ENCODE data around the gene ZSCAN9. TPM values are rescaled to one million over a fixed set of nuclear protein-coding genes. Genes with fewer than 3 reads are reported as not detected.

ZSCAN9 gene
- total RNA-seq, 1 donor from 2014 or later: 10.8 TPM

DNA sequence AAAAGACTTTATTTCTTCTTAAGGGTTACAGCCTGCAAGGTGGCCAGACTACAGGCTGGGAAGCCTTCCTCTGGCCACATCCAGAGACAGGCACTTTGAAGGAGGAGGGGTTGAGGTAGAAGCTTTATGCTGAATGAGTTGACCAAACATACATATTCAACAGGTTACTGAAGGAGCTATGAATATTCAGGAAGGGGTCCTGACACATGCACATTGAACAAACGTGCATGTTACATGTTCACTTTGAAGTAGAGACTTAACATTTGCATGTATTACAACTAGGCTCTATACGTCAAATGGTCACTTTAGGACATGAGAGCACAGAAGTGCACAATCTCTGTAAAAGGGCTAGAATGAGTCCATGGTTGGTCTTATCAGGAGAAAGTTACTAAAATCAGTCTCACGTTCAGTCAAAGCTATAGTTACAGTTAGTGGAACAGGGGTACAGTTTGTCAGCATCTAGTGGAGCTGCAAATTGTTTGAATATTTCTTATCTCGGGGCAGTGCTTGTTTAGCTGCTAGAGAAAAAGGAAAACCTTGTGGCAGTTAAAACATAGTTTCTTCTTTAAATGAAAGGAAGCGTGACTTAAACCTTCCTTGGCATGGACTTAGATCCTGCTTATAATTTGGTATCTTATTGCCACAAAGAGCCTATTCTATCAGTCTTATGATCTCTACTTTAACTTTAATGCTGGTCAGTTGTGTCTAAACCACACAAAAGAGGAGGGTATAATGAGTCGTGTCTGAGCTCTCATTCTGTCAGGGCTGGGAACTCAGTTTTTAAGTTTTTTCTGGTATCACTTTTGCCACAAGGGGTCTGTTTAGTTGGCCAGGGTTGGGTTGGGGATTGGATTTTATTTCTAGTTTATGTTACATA, 4.6 kb upstream of the ZSCAN9 start:
- DNase-seq (ENCODE audit: low spot score): no peak

DNA sequence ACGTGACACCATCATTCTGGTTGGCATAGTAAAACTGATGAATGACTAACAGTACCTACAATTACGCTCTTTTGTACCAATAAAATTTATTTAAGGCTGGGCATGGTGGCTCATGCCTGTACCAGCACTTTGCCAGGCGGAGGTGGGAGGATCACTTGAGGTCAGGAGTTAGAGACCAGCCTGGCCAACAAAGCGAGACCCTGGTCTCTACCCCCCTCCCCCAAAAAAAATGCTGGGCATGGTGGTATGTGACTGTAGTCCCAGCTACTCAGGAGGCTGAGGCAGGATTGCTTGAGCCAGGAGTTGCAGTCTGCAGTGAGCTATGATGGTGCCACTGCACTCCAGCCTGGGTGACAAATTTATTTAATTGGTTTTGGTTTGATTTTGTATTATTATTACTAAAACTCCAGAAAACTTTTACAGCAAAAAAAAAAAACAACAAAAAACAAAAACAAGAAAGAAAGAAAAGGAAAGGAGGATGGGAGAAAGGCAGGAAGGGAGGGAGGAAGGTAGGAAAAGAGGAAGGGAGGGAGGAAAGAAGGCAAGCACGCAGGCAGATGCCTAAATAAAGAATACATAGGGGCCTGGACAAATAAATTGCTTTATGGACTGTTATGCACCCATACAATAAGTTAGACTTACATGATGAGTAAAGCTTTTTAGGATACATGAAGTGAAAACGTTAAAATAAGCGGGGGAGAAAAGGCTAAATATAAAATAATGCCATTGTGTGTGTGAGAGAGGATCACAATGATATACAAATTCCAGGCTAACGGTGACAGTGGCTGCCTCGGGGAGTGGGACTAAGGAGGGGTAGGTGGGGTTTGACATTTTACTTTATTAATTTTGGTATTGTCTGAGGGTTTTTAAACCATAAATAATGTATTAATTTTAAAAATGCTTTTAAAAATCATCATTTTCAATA, 682 bp upstream of the ZSCAN9 start:
- no peak for DNase-seq (ENCODE audit: low spot score)

DNA sequence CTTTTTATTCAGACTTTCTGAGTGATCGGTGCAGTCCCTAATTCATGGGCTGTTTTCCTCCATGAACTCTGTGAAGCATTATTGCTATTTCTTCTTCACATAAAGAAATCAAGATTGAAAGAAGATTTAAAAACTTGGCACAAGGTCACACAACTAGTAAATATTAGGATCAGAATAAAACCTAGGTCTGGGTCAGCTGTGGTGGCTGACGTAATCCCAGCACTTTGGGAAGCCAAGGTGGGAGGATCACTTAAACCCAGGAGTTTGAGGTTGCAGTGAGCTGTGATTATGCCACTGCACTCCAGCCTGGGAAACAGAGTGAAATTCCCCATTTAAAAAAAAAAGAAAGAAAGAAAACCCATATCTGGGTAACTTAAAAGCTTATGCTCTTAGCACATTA, 1.4 kb downstream of the ZSCAN9 start:
- no peak for DNase-seq (ENCODE audit: low spot score)

DNA sequence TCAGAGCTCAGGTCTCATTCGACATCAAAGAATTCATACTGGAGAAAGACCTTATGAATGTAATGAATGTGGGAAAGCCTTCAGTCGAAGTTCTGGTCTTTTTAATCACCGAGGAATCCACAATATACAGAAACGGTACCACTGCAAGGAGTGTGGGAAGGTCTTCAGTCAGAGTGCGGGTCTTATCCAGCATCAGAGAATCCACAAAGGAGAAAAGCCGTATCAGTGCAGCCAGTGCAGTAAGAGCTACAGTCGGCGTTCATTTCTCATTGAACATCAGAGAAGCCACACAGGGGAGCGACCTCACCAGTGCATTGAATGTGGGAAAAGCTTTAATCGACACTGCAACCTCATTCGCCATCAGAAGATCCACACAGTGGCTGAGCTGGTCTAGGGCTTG, 7.7 kb downstream of the ZSCAN9 start:
- no peak for DNase-seq (ENCODE audit: low spot score)

DNA sequence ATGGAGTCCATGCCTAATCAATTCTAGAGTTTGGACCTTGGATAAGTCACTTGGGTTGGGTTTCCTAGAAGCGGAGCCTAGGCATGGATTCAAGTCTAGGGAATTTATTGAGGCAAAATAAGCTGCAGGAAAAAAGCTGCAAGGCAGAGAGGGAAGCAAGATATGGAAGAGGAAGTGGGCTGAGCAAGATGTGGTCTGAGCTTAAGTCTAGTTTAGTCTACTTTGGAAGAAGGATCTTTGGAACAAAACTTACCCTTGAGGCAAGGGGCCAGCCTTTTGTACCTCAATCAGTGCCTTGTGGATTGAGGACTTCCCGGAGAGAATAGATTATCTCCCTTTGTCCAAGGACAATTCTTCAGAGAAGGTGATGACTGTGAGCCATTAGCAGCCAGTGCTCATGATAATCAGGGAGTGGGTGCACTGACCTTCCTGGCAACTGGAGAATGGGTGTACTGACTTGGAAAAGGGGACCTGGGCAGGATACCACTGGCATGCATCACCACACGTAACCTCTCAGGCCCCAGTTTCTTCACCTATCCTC, 10.9 kb downstream of the ZSCAN9 start:
- DNase-seq (ENCODE audit: low spot score): no peak

DNA sequence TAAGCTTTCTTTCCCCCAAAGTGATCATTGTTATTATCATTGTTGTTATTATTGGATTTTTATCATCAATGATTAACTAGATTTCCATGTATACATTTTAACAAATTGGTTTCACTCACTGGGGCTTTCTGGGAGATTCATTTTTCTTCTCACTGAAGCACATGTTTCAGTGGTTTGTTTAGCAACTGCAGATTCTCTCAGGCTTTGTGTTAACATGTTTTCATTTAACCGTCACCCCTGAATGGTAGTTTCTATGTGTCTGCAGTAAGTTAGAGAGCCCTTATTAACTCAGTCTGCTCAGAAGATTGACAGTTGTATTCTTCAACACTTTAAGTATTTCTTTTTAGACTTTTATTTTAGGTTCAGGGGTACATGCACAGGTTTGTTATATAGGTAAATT, 14.6 kb downstream of the ZSCAN9 start:
- DNase-seq (ENCODE audit: low spot score): no peak

DNA sequence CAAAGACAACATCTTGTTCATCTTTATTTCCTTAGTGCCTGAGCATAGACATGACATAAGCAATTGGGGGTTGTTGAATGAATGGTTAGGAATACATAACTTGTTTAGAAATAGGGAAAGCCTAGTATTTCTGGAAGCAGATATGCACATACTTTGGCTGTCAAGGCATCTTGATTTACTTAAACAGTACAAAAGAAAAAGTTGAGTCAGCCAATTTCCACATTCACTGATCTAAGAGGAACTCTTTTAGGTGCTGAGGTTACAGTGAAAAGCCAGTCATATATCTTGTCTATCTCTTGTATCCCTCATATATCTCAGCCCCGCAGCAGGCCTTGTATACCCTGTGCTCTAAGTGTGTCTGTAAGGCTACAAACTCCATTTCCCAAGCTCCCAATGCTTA, 15.4 kb downstream of the ZSCAN9 start:
- no peak for DNase-seq (ENCODE audit: low spot score)

DNA sequence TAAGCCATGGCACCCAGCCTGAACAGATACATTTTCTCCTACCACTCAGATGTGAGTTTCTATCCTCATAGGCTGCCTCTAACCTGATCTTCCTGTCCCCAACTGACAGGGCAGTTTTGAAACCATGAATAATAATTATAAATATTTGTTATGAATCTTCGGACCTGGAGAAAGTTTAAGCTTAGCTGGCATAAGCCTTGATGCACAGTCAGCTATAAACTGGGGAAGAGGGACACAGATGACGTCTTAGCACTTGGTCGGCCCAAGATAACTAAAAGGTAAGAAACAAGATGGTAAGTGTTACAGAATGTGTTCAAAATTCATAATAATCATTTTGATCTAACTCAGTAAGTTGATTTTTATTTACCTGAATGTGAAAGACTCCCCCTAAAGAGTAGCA, 18.9 kb downstream of the ZSCAN9 start:
- DNase-seq (ENCODE audit: low spot score): no peak

DNA sequence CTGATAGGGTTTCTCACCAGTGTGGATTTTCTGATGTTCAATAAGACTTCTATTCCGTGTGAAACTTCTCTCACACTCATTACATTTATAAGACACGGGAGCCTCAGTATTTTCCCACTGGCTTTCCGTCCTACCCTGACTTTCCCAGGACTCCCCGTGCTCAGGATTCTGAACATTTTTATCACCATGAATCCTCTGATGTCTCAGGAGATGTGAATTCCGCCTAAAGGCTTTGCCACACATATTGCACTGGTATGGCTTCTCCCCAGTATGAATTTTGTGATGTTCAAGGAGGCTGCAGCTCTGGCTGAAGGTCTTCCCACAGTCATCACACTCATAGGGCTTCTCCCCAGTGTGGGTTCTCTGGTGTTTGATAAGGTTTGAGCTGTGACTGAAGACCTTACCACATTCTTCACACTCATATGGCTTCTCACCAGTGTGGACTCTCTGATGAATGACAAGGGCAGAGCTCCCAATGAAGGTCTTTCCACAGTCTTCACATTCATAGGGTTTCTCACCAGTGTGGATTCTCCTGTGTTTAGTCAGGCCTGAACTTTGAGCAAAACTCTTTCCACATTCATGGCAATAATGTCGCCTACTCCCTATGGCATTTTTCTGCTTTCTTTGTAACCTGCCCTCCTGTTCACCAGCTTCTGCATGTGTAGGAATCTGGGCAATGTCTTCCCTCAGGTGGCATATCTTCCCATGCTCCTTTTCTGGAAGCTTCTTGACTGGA, 20.3 kb downstream of the ZSCAN9 start:
- DNase-seq (ENCODE audit: low spot score): no peak

DNA sequence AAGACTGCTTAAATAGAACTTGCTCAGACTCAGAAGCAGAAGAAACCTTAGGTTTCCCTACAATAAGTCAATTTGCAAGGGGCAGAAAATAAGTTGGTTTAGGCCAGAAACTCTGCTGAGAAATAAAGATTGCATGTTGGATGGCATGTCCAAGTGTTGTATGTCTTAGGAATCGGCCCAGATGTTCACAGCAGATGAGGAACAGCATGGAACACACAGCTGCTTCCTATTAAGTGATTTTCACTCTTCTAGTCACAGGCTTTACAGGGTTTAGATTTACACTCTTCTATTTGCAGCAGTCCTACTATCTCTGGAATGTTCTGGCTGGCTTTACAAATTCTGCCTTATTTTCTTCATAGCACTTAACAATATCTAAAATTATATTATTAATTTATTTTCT, 23.8 kb downstream of the ZSCAN9 start:
- no peak for DNase-seq (ENCODE audit: low spot score)

DNA sequence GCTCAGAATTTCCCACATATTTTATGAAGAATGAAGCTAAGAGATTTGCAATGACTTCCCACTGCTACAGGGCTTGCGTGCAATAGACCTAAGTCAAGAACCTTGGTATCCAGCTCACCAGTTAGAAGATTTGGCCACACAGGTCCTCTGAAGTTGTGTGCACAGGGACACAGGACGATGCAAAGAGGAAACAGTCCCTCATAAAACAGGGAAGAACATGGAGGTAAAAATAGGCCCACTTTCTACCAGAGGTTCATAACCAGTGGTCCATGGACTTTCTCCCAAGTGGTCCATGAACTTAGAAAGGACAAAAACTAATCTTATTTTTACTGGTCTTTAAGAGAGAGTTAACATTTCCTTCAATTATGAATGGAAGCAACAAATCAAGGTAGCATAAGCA, 25.7 kb downstream of the ZSCAN9 start:
- no peak for DNase-seq (ENCODE audit: low spot score)

DNA sequence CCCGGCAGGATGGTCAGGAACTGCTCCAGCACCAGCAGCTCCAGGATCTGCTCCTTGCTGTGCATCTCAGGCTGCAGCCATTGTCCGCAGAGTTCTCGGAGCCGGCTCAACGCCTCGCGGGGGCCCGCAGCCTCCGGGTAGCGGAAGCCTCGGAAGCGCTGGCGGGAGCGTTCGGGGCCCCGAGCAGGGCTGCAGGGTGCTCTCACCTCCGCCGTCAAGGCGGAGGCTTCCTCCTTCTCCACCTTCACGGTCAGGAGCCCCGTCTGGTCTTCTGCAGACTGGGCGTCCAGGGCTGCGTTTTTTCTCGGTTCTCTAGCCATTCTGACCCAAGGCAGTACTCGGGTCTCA, 26.6 kb downstream of the ZSCAN9 start:
- DNase-seq (ENCODE audit: low spot score): no peak

DNA sequence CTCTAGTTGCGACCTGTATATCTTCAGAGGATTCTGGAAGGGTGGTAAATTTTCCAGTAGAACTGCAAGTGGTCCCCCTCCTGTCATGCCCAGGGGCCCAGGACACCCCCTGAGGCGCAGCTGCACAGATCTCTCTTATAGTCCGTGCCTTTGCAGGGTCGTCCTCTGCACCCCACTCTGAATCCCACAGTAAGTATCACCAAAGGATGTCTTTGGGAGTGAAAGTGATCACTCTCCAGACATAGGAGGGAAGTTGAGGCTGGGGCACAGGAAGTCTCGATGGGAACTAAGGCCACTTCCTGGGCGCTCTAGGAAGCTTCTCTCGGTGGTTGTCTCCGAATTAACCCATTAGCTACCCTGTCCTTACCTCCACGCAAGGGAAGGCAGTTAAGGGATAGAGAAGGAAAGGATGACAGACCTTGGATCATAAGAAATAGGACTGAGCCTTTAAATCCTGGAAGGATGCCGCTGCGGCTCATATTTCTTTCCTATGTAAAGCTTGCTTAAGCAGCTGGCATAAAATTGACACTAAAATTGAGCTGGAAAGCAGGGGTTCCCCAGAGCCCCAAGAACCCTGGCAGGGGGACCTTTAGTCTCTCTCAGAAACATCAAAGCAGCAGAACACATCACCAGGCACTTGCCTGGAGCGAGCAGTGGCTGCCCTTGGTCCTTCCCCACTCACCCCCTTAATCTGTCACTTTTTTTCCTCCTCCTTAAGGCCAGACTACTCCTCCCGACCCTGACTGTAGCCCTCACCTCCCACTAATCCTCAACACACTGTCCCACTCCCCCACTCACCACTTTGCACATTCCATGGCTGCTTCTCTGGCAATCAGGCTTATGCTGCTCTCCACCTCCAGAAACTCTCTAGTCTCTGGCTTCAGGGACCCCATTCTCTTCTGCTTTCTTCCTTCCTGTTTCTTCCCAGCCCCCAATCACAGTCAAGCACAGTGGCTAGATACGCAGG, 27.2 kb downstream of the ZSCAN9 start, which contains the start of gene ZKSCAN4:
ZKSCAN4 (minus strand) TSS at position 261 of the 967 bp plus-strand sequence. CDS start 289 bp downstream, outside the sequence.
- peak; percentile 84 for DNase-seq (ENCODE audit: low spot score)

DNA sequence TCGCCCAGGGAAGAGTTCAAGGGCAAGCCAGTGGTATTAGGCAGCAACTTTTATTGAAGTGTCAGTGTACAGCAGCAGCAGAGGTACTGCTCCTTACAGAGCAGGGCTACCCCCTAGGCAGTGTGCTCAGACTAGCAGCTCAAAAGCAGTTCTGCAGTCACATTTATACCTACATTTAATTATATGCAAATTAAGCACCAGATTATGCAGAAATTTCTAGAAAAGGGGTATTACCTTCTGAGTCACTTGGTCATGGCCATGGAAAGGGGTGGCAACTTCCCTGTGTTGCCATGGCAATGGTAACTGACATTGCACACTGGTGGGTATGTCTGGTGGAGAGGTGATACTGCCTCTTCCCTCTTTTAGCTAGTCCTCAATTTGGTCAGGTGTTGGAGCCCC, 29.0 kb downstream of the ZSCAN9 start:
- no peak for DNase-seq (ENCODE audit: low spot score)

DNA sequence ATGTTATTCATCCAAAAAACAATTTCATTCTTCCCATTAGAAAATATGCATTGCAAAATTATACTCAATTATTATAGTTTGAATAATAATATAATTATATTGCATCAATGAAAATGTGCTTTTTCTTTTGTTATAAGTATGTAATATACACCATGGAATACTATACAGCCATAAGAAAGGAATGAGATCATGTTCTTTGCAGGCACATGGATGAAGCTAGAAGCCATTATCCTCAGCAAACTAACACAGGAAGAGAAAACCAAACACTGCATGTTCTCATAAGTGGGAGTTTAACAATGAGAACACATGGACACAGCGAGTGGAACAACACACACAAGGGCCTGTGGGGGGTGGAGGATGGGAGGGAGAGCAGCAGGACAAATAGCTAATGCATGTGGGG, 32.0 kb downstream of the ZSCAN9 start:
- DNase-seq (ENCODE audit: low spot score): no peak

DNA sequence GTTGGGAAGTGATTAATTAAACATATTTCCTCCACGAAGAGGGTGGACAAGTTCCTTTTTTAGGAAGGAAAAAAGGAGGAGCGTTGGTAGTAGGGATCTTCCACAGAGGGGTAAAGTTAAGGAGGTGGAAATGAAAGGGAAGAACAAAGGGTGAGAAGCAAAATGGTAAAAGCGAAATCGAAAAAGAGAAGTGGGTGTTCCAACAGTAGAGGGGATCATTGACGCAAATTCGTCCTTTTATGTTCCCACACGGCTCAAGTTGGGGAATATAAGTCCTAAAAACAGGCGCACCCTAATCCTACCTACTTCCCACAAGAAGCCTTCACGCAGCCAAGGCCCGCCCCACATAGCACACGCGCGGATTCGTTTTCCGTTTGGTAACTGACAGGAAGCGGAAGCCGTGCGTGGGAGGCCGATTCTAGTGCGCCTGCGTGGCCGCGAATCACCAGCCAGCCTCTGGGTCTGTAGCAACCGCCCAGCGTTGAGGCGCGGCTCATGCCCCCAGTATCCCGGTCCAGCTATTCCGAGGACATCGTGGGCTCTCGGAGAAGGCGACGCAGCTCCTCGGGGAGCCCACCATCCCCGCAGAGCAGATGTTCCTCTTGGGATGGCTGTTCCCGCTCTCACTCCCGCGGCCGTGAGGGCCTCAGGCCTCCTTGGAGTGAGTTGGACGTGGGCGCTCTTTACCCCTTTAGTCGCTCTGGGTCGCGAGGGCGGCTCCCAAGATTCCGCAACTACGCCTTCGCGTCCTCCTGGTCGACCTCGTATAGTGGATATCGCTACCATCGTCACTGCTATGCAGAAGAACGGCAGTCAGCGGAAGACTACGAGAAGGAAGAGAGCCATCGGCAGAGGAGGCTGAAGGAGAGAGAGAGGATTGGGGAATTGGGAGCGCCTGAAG, 34.1 kb downstream of the ZSCAN9 start, which contains the start of gene NKAPL:
NKAPL (plus strand) TSS at position 421 of the 901 bp plus-strand sequence; CDS start at position 496, 75 bp downstream.
- peak; percentile 82 for DNase-seq (ENCODE audit: low spot score)

DNA sequence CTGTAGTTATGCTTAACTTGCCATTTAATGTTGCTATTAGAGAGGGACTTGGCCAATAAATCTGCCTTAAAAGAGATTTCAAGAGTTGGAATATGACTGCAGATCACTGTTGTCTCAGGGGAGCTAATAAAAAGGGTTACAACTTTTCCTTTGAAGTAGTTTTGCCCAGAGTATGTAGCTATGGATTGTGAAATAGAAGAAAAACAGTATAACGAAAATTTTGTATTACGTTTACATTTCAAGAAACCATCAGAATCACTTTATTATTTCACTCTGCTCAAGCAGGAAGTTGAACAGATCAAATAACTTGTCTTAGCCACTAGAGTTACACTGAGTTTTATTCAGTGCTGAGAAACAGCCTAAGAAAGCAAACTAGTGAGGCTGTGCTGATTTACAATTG, 38.8 kb downstream of the ZSCAN9 start:
- DNase-seq (ENCODE audit: low spot score): no peak

DNA sequence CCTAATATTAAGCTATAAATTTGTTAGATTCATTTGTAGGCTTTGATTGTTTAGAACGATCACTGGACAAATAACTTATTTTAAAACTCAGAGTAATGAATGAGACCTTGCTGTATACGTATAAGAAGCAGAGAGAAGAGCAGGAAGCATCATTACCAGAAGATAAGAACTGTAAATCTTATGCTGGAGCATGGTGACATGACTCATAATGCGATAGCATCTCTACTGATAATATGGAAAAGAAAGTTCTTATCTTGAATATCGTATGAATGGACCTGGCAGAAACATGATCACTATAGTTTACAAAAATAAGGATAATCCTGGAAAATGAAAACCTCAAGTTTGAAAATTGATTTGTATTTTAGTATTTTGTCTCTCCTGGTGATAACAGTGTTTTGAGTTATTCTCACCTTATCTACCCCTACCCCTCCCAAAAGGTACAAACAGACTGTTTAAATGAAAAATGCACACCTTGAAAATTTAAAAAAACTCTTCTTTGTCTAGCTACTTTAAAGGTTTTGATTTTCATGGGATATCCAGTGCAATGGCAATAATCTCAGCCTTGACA, 39.8 kb downstream of the ZSCAN9 start:
- no peak for DNase-seq (ENCODE audit: low spot score)

DNA sequence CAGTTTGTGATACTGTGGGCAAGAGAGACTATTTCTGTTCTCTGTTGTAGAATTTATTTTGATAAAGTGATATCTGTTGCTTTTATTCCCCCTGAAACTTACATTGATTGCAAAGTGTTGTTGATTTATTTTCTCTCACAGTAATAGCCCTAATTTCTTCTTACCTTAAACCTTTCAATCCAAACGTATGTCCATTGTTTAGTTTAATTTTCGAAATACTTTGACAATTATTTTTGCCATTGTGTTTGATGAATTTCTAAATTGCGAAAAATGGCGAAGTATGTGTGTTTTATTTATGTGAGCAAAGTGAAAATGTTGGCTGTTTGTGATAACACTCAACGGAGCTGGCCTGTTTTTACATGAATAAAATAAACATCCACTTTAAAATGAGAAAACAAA, 41.5 kb downstream of the ZSCAN9 start:
- DNase-seq (ENCODE audit: low spot score): no peak

All from mucosa of gallbladder (tissue), 1 donor.